Calu3 (cell line): ENCODE results near the gene CDKAL1. TPM values are rescaled to one million over a fixed set of nuclear protein-coding genes. Genes with fewer than 3 reads are reported as not detected.

Source experiments
- BruUV-seq: library from RNA; stranded (reverse); fragments of 400-500 nt; replicated peaks from 2 replicates; lab custom pipeline; 2021; lab: Mats Ljungman, UMichigan
- CTCF ChIA-PET: fragments of 300-600 bp; sonication (Branson Sonifier 250); formaldehyde crosslinking; loops from one replicate; lab custom pipeline; 2022; ENCODE audit warnings: antibody characterized with exemption; lab: Charles Lee
- DNase-seq: peaks from one replicate; pipeline ENCODE4 v3.0.0; 2022
- H3K27ac Mint-ChIP-seq: one replicate; pipeline ENCODE4 v1.8.0; 2022; ENCODE audit warnings: mixed read lengths; ENCODE audit not compliant: unreplicated experiment
- H3K27me3 Mint-ChIP-seq: one replicate; pipeline ENCODE4 v1.8.0; 2022; ENCODE audit warnings: mixed read lengths; ENCODE audit not compliant: unreplicated experiment
- H3K36me3 Mint-ChIP-seq: one replicate; pipeline ENCODE4 v1.8.0; 2022; ENCODE audit warnings: mild to moderate bottlenecking, moderate library complexity, mixed read lengths; ENCODE audit not compliant: insufficient read depth, unreplicated experiment
- H3K4me1 Mint-ChIP-seq: one replicate; pipeline ENCODE4 v1.8.0; 2022; ENCODE audit warnings: mild to moderate bottlenecking, low read depth, mixed read lengths; ENCODE audit not compliant: unreplicated experiment
- H3K4me3 Mint-ChIP-seq: one replicate; pipeline ENCODE4 v1.8.0; 2022; ENCODE audit warnings: mild to moderate bottlenecking, low read depth, moderate library complexity, mixed read lengths; ENCODE audit not compliant: unreplicated experiment
- H3K9me3 Mint-ChIP-seq: one replicate; pipeline ENCODE4 v1.8.0; 2022; ENCODE audit warnings: low read depth, mixed read lengths; ENCODE audit not compliant: unreplicated experiment
- intact Hi-C: fragments of 100-400 bp; cut with micrococcal nuclease; formaldehyde crosslinking; loops from one replicate; pipeline ENCODE4 v1.10.0; 2022; ENCODE audit not compliant: unreplicated experiment
- total RNA-seq: library from RNA; stranded (reverse); gene quantifications from 2 replicates; pipeline ENCODE4 v1.2.3, GENCODE V29; 2022
- TF ChIP-seq, protein P1 (sequence below): fragments of 200-600 bp; IDR thresholded peaks from one replicate; pipeline ENCODE4 v1.8.0; 2022; ENCODE audit warnings: antibody characterized with exemption; ENCODE audit not compliant: unreplicated experiment

The CDKAL1 gene
- total RNA-seq, 1 experiment from 2014 or later, result 39.6 TPM

DNA sequence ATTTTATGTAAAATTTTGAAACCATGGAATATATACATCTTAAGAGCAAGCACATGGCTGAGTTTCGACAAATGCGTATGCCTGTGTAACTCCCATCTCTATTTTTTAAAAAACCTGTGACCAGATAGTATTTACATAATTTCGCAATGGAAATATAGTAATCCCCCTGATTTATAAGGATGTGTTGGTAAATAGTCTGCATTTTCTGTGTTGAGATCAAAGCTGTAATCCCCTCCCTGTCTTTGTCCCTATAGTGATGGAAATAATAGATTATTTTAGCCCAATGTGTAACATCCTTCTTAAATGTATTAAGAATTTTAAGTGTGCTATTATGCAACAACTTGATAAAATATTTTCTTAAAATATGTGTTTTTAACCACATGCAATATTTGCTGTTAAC lies 267.3 kb downstream of the CDKAL1 start:
- peaks cover 14% of the 10 kb centered on the region for H3K4me1 Mint-ChIP-seq
- no peaks in the 10 kb centered on the region for H3K9me3 Mint-ChIP-seq
- H3K36me3 Mint-ChIP-seq, result no peaks in the 10 kb centered on the region
- DNase-seq, result no peak
- H3K4me3 Mint-ChIP-seq, result no peak overlapping the region
- intact Hi-C loops, result no loop called here
- BruUV-seq, result no TSS peak
- CTCF ChIA-PET, result no interaction called here
- H3K27ac Mint-ChIP-seq, result no peak overlapping the region
- TF ChIP-seq, protein P1, sequence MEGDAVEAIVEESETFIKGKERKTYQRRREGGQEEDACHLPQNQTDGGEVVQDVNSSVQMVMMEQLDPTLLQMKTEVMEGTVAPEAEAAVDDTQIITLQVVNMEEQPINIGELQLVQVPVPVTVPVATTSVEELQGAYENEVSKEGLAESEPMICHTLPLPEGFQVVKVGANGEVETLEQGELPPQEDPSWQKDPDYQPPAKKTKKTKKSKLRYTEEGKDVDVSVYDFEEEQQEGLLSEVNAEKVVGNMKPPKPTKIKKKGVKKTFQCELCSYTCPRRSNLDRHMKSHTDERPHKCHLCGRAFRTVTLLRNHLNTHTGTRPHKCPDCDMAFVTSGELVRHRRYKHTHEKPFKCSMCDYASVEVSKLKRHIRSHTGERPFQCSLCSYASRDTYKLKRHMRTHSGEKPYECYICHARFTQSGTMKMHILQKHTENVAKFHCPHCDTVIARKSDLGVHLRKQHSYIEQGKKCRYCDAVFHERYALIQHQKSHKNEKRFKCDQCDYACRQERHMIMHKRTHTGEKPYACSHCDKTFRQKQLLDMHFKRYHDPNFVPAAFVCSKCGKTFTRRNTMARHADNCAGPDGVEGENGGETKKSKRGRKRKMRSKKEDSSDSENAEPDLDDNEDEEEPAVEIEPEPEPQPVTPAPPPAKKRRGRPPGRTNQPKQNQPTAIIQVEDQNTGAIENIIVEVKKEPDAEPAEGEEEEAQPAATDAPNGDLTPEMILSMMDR, result no peak
- no peaks in the 10 kb centered on the region for H3K27me3 Mint-ChIP-seq

DNA sequence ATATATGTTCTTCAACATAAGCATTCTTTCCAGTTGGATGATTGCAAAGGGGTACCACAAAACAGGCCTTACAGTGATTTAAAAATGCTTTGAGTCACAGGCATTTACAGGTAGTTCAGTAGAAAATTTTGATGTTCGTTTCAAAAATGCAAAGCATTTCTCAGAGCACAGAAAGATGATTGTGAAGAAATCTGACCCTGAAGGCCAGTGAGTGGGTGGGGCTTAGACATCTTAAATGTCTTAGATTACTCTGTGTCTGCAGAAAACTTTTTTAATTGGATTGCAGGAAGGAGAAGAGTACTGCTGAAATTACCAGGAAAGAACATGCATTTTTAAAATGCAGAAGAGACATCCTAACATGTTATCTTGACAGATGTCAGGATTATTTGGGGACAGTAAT lies 268.3 kb downstream of the CDKAL1 start:
- no peak overlapping the region for H3K27ac Mint-ChIP-seq
- no peak for DNase-seq
- no peaks in the 10 kb centered on the region for H3K27me3 Mint-ChIP-seq
- no peaks in the 10 kb centered on the region for H3K36me3 Mint-ChIP-seq
- H3K4me3 Mint-ChIP-seq, result no peak overlapping the region
- H3K9me3 Mint-ChIP-seq, result no peaks in the 10 kb centered on the region
- TF ChIP-seq, protein P1, result no peak
- H3K4me1 Mint-ChIP-seq, result peaks cover 14% of the 10 kb centered on the region
- BruUV-seq, result no TSS peak
- intact Hi-C loops, result no loop called here
- CTCF ChIA-PET, result no interaction called here

DNA sequence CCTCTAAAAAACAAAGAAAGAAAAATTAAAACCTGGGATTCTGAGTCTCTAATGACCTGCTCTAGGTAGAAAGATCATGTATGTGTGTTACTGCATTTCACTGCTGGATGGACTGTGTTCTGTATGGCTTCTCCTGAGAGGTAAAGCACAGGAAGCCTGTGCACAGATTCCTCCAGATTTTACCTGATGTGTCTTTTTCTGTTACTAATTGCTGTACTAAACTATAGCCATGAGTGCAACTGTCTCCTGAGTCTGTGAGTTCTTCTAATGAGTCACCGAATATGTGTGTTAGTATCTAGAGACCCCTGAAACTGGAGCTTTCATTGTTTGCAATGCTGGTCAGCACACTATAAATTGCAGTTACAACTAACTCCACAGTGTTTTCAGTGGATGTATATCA lies 270.8 kb downstream of the CDKAL1 start:
- CTCF ChIA-PET, result no interaction called here
- H3K36me3 Mint-ChIP-seq, result peaks cover 2% of the 10 kb centered on the region
- H3K4me1 Mint-ChIP-seq, result peaks cover 18% of the 10 kb centered on the region
- DNase-seq, result no peak
- no peaks in the 10 kb centered on the region for H3K27me3 Mint-ChIP-seq
- intact Hi-C loops, result no loop called here
- BruUV-seq, result no TSS peak
- H3K9me3 Mint-ChIP-seq, result no peaks in the 10 kb centered on the region
- no peak overlapping the region for H3K27ac Mint-ChIP-seq
- no peak overlapping the region for H3K4me3 Mint-ChIP-seq
- TF ChIP-seq, protein P1, result no peak

DNA sequence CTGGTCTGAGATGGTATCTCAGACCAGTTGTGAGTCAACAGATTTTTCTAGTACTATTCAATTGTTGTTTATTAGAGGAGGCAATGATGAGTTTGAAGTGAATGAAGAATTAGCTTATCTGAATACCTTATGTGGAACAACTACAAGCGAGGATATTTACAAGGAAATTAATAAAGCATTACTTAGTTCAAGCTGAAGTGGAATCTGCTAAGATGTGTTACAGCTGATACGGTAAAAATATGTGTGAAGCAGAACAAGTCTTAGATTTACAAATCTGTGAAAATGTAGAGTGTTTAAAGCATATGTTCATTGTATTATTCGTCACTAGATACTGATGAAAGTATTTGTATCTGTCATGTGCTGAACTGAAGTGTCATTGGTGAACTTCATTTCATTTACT lies 272.4 kb downstream of the CDKAL1 start:
- H3K4me1 Mint-ChIP-seq, result peaks cover 34% of the 10 kb centered on the region
- no TSS peak for BruUV-seq
- H3K27ac Mint-ChIP-seq, result no peak overlapping the region
- no peak overlapping the region for H3K4me3 Mint-ChIP-seq
- H3K36me3 Mint-ChIP-seq, result peaks cover 14% of the 10 kb centered on the region
- no peak for DNase-seq
- H3K9me3 Mint-ChIP-seq, result no peaks in the 10 kb centered on the region
- TF ChIP-seq, protein P1, result no peak
- intact Hi-C loops, result no loop called here
- H3K27me3 Mint-ChIP-seq, result no peaks in the 10 kb centered on the region
- CTCF ChIA-PET, result interaction anchor here (0.7 kb wide), 1 partner anchor 72 kb away, joined by 3 read pairs; no protein-coding TSS in a partner anchor
